Measurements from ENCODE around the gene LRRC15. TPM values are rescaled to one million over a fixed set of nuclear protein-coding genes. Genes with fewer than 3 reads are reported as not detected.

LRRC15 gene
- total and polyA plus RNA-seq, 2 experiments from 2014 or later: 16.4 to 21.2 TPM

- peaks cover 4% of the 10 kb centered on the region; the same call in 1 of the 2 replicates for H3K27me3 ChIP-seq (replicated peaks; ENCODE audit: insufficient read depth)
- 89 to 92% methylated on average over 17 to 20 of the region's 20 CpGs for WGBS, 2 experiments (ENCODE audit: low coverage in 1 of 2, low lambda C conversion rate in 2 of 2, missing lambda C conversion rate in 2 of 2)
- H2AFZ ChIP-seq: no peak overlapping the region
These were observed 12.8 kb upstream of the LRRC15 start for GRCh38 chr3:194382196-194382891.

GRCh38 chr3:194381460-194381875, 11.9 kb upstream of the LRRC15 start:
- no peak for DNase-seq
- Histone ChIP-seq H3K27me3 (replicated peaks; ENCODE audit: insufficient read depth) (peaks cover 4% of the 10 kb centered on the region; the same call in 1 of the 2 replicates), H3K27ac (no peak overlapping the region), H3K79me2 (ENCODE audit: insufficient read depth) (no peaks in the 10 kb centered on the region), H3K9me2 (ENCODE audit: insufficient read depth) (no peaks in the 10 kb centered on the region), H2AFZ (no peak overlapping the region), H3K4me2 (ENCODE audit: unreplicated experiment) (no peak overlapping the region), H3K9ac (no peak overlapping the region), H3K4me1 (ENCODE audit: insufficient read depth) (no peaks in the 10 kb centered on the region; the same call in 1 of the 2 replicates), H3K4me3 (no peak overlapping the region), H3K9me3 (ENCODE audit: low read depth) (no peaks in the 10 kb centered on the region), H3K36me3 (ENCODE audit: low read depth) (no peaks in the 10 kb centered on the region), H3F3A (ENCODE audit: insufficient read depth) (no peaks in the 10 kb centered on the region), H4K20me1 (ENCODE audit: insufficient read depth) (no peaks in the 10 kb centered on the region)
- in situ Hi-C loops (cut with MboI): no loop called here
- TF ChIP-seq EZH2phosphoT487 (IDR thresholded peaks at IDR 0.05; ENCODE audit: insufficient read depth, low read depth) (no peak), EZH2 (IDR thresholded peaks at IDR 0.05; ENCODE audit: insufficient read depth, poor library complexity, severe bottlenecking) (no peak)
- 58 to 60% methylated on average over 17 of the region's 17 CpGs for WGBS, 2 experiments (ENCODE audit: low coverage in 1 of 2, low lambda C conversion rate in 2 of 2, missing lambda C conversion rate in 2 of 2)

More at GRCh38 chr3:194382196-194382891, 12.8 kb upstream of the LRRC15 start:
- TF ChIP-seq EZH2phosphoT487 (IDR thresholded peaks at IDR 0.05; ENCODE audit: insufficient read depth, low read depth) (no peak), EZH2 (IDR thresholded peaks at IDR 0.05; ENCODE audit: insufficient read depth, poor library complexity, severe bottlenecking) (no peak)
- Histone ChIP-seq H3K4me2 (ENCODE audit: unreplicated experiment) (no peak overlapping the region), H3K9me2 (ENCODE audit: insufficient read depth) (no peaks in the 10 kb centered on the region), H3F3A (ENCODE audit: insufficient read depth) (no peaks in the 10 kb centered on the region), H3K36me3 (ENCODE audit: low read depth) (no peaks in the 10 kb centered on the region), H3K4me1 (ENCODE audit: insufficient read depth) (no peaks in the 10 kb centered on the region; the same call in 1 of the 2 replicates), H3K27ac (no peak overlapping the region), H3K9me3 (ENCODE audit: low read depth) (no peaks in the 10 kb centered on the region), H3K9ac (no peak overlapping the region), H3K79me2 (ENCODE audit: insufficient read depth) (no peaks in the 10 kb centered on the region), H4K20me1 (ENCODE audit: insufficient read depth) (no peaks in the 10 kb centered on the region), H3K4me3 (no peak overlapping the region)
- in situ Hi-C loops (cut with MboI): no loop called here
- no peak for DNase-seq

DNA sequence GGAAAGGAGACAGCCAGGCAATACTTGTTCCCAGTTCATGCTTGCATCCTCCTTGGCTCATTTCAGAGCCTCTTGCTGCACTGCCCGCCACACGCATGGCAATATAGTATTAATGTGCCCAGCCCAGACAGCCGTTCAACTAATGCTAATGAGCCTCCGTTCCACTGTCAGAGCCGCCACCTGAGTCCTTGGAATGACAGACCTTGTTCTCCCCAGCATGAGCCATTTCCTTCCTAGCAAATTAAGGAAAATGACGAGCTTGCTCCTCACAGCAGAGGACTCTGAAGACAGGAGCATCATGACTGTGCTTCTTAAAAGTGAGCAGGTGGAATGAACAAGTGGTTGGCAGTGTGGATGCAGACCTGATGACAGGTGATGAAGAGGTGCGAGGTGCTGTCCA, 10.8 kb upstream of the LRRC15 start:
- in situ Hi-C loops (cut with MboI): no loop called here

GRCh38 chr3:194379651-194380050, 10.1 kb upstream of the LRRC15 start:
- Histone ChIP-seq H3K4me1 (ENCODE audit: insufficient read depth) (no peaks in the 10 kb centered on the region; the same call in 1 of the 2 replicates), H3K9me2 (ENCODE audit: insufficient read depth) (no peaks in the 10 kb centered on the region), H3K9ac (no peak overlapping the region), H3K4me3 (no peak overlapping the region), H3K27ac (no peak overlapping the region), H3K27me3 (replicated peaks; ENCODE audit: insufficient read depth) (no peaks in the 10 kb centered on the region; the same call in 1 of the 2 replicates), H4K20me1 (ENCODE audit: insufficient read depth) (no peaks in the 10 kb centered on the region), H3K4me2 (ENCODE audit: unreplicated experiment) (no peak overlapping the region), H3F3A (ENCODE audit: insufficient read depth) (no peaks in the 10 kb centered on the region), H3K9me3 (ENCODE audit: low read depth) (no peaks in the 10 kb centered on the region), H3K79me2 (ENCODE audit: insufficient read depth) (no peaks in the 10 kb centered on the region), H2AFZ (no peak overlapping the region), H3K36me3 (ENCODE audit: low read depth) (no peaks in the 10 kb centered on the region)
- DNase-seq: no peak
- 91% methylated on average over 9 of the region's 9 CpGs for WGBS, 2 experiments (ENCODE audit: low coverage in 1 of 2, low lambda C conversion rate in 2 of 2, missing lambda C conversion rate in 2 of 2)
- in situ Hi-C loops (cut with MboI): no loop called here
- TF ChIP-seq EZH2 (IDR thresholded peaks at IDR 0.05; ENCODE audit: insufficient read depth, poor library complexity, severe bottlenecking) (no peak), EZH2phosphoT487 (IDR thresholded peaks at IDR 0.05; ENCODE audit: insufficient read depth, low read depth) (no peak)

More for the DNA sequence above, 10.8 kb upstream of the LRRC15 start:
- TF ChIP-seq EZH2phosphoT487 (IDR thresholded peaks at IDR 0.05; ENCODE audit: insufficient read depth, low read depth): no peak
- no peak for TF ChIP-seq EZH2 (IDR thresholded peaks at IDR 0.05; ENCODE audit: insufficient read depth, poor library complexity, severe bottlenecking)
- Histone ChIP-seq H3K27ac (no peak overlapping the region), H3K4me3 (no peak overlapping the region), H2AFZ (no peak overlapping the region), H4K20me1 (ENCODE audit: insufficient read depth) (no peaks in the 10 kb centered on the region), H3K9ac (no peak overlapping the region), H3K4me2 (ENCODE audit: unreplicated experiment) (no peak overlapping the region), H3F3A (ENCODE audit: insufficient read depth) (no peaks in the 10 kb centered on the region), H3K79me2 (ENCODE audit: insufficient read depth) (no peaks in the 10 kb centered on the region), H3K9me2 (ENCODE audit: insufficient read depth) (no peaks in the 10 kb centered on the region), H3K9me3 (ENCODE audit: low read depth) (no peaks in the 10 kb centered on the region), H3K36me3 (ENCODE audit: low read depth) (no peaks in the 10 kb centered on the region), H3K27me3 (replicated peaks; ENCODE audit: insufficient read depth) (no peaks in the 10 kb centered on the region; the same call in 1 of the 2 replicates), H3K4me1 (ENCODE audit: insufficient read depth) (no peaks in the 10 kb centered on the region; the same call in 1 of the 2 replicates)
- DNase-seq: no peak
- 87 to 90% methylated on average over 7 of the region's 7 CpGs for WGBS, 2 experiments (ENCODE audit: low coverage in 1 of 2, low lambda C conversion rate in 2 of 2, missing lambda C conversion rate in 2 of 2)

Measured in GM23248 (cell line).